Measurements from ENCODE around the gene CIDEC. TPM values are rescaled to one million over a fixed set of nuclear protein-coding genes. Genes with fewer than 3 reads are reported as not detected.

CIDEC gene
- total and polyA plus RNA-seq, 9 of the 15 experiments (the other 6 are each of a cell fraction or from before 2014, with no cell fraction given), result not detected

Small RNA genes lying within 50 kb of the gene (small RNA-seq; reads per million reads assigned to genes)
- not detected for gene RNU6-882P

Other genes with a start within 250 kb of the CIDEC start
Only the 7 nearest of the 18 such genes appear.
- 30.7 and 34.0 TPM in 2 replicates for gene TTLL3, start 70.0 kb downstream of the CIDEC start, total RNA-seq (2014; rRNA removed)
- gene TTLL3, start 70.0 kb downstream of the CIDEC start, total RNA-seq (2014; rRNA removed; fragmentation: Illumina TruSeq; extraction: Trizol), result 28.7 and 33.0 TPM in 2 replicates
- 31.6 and 33.2 TPM in 2 replicates for gene TTLL3, start 70.0 kb downstream of the CIDEC start, total RNA-seq (2015; rRNA removed; fragmentation: Illumina TruSeq; extraction: Trizol)
- 53.7 and 63.6 TPM in 2 replicates for gene TTLL3, start 70.0 kb downstream of the CIDEC start, total RNA-seq (2021)
- 95.8 and 120 TPM in 2 replicates for gene TTLL3, start 70.0 kb downstream of the CIDEC start, polyA plus RNA-seq (2011; rRNA removed)
- gene TTLL3, start 70.0 kb downstream of the CIDEC start, polyA plus RNA-seq (2014; fragmentation: Illumina TruSeq; extraction: Trizol), result 53.8 and 60.9 TPM in 2 replicates
- gene TTLL3, start 70.0 kb downstream of the CIDEC start, polyA plus RNA-seq (2014; fragmentation: Nextera tagmentation; extraction: Ambion mirVana), result 10 to 100 TPM in 1 of 2 experiments, 1 to 10 TPM in 1; 8.9 to 11.6 TPM
- 72.7 and 106 TPM in 2 replicates for gene TTLL3, start 70.0 kb downstream of the CIDEC start, polyA plus RNA-seq (2014; rRNA removed)
- 73.0 and 90.5 TPM in 2 replicates for gene RPUSD3, start 36.2 kb downstream of the CIDEC start, total RNA-seq (2014; rRNA removed)
- 44.3 and 55.8 TPM in 2 replicates for gene RPUSD3, start 36.2 kb downstream of the CIDEC start, total RNA-seq (2014; rRNA removed; fragmentation: Illumina TruSeq; extraction: Trizol)
- gene RPUSD3, start 36.2 kb downstream of the CIDEC start, total RNA-seq (2015; rRNA removed; fragmentation: Illumina TruSeq; extraction: Trizol), result 51.5 and 59.3 TPM in 2 replicates
- 99.0 and 100 TPM in 2 replicates for gene RPUSD3, start 36.2 kb downstream of the CIDEC start, total RNA-seq (2021)
- gene RPUSD3, start 36.2 kb downstream of the CIDEC start, polyA plus RNA-seq (2011; rRNA removed), result 56.1 and 104 TPM in 2 replicates
- 98.2 and 119 TPM in 2 replicates for gene RPUSD3, start 36.2 kb downstream of the CIDEC start, polyA plus RNA-seq (2014; fragmentation: Illumina TruSeq; extraction: Trizol)
- 10 to 100 TPM; 13.8 to 26.4 TPM for gene RPUSD3, start 36.2 kb downstream of the CIDEC start, polyA plus RNA-seq (2014; fragmentation: Nextera tagmentation; extraction: Ambion mirVana)
- gene RPUSD3, start 36.2 kb downstream of the CIDEC start, polyA plus RNA-seq (2014; rRNA removed), result 66.6 and 76.8 TPM in 2 replicates
- gene JAGN1, start 10.4 kb upstream of the CIDEC start, total RNA-seq (2014; rRNA removed), result 38.9 and 41.1 TPM in 2 replicates
- gene JAGN1, start 10.4 kb upstream of the CIDEC start, total RNA-seq (2014; rRNA removed; fragmentation: Illumina TruSeq; extraction: Trizol), result 40.3 and 42.4 TPM in 2 replicates
- gene JAGN1, start 10.4 kb upstream of the CIDEC start, total RNA-seq (2015; rRNA removed; fragmentation: Illumina TruSeq; extraction: Trizol), result 31.1 and 33.9 TPM in 2 replicates
- 57.2 and 58.8 TPM in 2 replicates for gene JAGN1, start 10.4 kb upstream of the CIDEC start, total RNA-seq (2021)
- 66.3 and 77.8 TPM in 2 replicates for gene JAGN1, start 10.4 kb upstream of the CIDEC start, polyA plus RNA-seq (2011; rRNA removed)
- gene JAGN1, start 10.4 kb upstream of the CIDEC start, polyA plus RNA-seq (2014; fragmentation: Illumina TruSeq; extraction: Trizol), result 52.3 and 62.6 TPM in 2 replicates
- 10 to 100 TPM; 31.6 to 33.3 TPM for gene JAGN1, start 10.4 kb upstream of the CIDEC start, polyA plus RNA-seq (2014; fragmentation: Nextera tagmentation; extraction: Ambion mirVana)
- gene JAGN1, start 10.4 kb upstream of the CIDEC start, polyA plus RNA-seq (2014; rRNA removed), result 49.8 and 54.6 TPM in 2 replicates
- gene IL17RE, start 22.6 kb upstream of the CIDEC start, total RNA-seq (2014; rRNA removed), result 0.20 TPM in 1 of 2 replicates, not detected in the other
- 0.48 and 0.51 TPM in 2 replicates for gene IL17RE, start 22.6 kb upstream of the CIDEC start, total RNA-seq (2014; rRNA removed; fragmentation: Illumina TruSeq; extraction: Trizol)
- 0.26 TPM in 1 of 2 replicates, not detected in the other for gene IL17RE, start 22.6 kb upstream of the CIDEC start, total RNA-seq (2015; rRNA removed; fragmentation: Illumina TruSeq; extraction: Trizol)
- gene IL17RE, start 22.6 kb upstream of the CIDEC start, total RNA-seq (2021), result 0.47 and 0.72 TPM in 2 replicates
- gene IL17RE, start 22.6 kb upstream of the CIDEC start, polyA plus RNA-seq (2011; rRNA removed), result 1.1 and 1.9 TPM in 2 replicates
- 0.39 and 0.73 TPM in 2 replicates for gene IL17RE, start 22.6 kb upstream of the CIDEC start, polyA plus RNA-seq (2014; fragmentation: Illumina TruSeq; extraction: Trizol)
- gene IL17RE, start 22.6 kb upstream of the CIDEC start, polyA plus RNA-seq (2014; fragmentation: Nextera tagmentation; extraction: Ambion mirVana), result not detected
- 0.23 and 0.32 TPM in 2 replicates for gene IL17RE, start 22.6 kb upstream of the CIDEC start, polyA plus RNA-seq (2014; rRNA removed)
- gene IL17RC, start 36.8 kb upstream of the CIDEC start, total RNA-seq (2014; rRNA removed), result 11.4 and 14.0 TPM in 2 replicates
- gene IL17RC, start 36.8 kb upstream of the CIDEC start, total RNA-seq (2014; rRNA removed; fragmentation: Illumina TruSeq; extraction: Trizol), result 2.8 and 3.5 TPM in 2 replicates
- 5.4 and 6.9 TPM in 2 replicates for gene IL17RC, start 36.8 kb upstream of the CIDEC start, total RNA-seq (2015; rRNA removed; fragmentation: Illumina TruSeq; extraction: Trizol)
- 11.4 and 12.3 TPM in 2 replicates for gene IL17RC, start 36.8 kb upstream of the CIDEC start, total RNA-seq (2021)
- gene IL17RC, start 36.8 kb upstream of the CIDEC start, polyA plus RNA-seq (2011; rRNA removed), result 7.3 and 12.5 TPM in 2 replicates
- gene IL17RC, start 36.8 kb upstream of the CIDEC start, polyA plus RNA-seq (2014; fragmentation: Illumina TruSeq; extraction: Trizol), result 6.3 and 11.5 TPM in 2 replicates
- gene IL17RC, start 36.8 kb upstream of the CIDEC start, polyA plus RNA-seq (2014; fragmentation: Nextera tagmentation; extraction: Ambion mirVana), result under 1 TPM in 1 of 2 experiments, not detected in 1; 0.15 TPM
- 7.5 and 7.7 TPM in 2 replicates for gene IL17RC, start 36.8 kb upstream of the CIDEC start, polyA plus RNA-seq (2014; rRNA removed)
- 17.2 and 17.7 TPM in 2 replicates for gene CRELD1, start 53.6 kb upstream of the CIDEC start, total RNA-seq (2014; rRNA removed)
- 6.1 and 10.2 TPM in 2 replicates for gene CRELD1, start 53.6 kb upstream of the CIDEC start, total RNA-seq (2014; rRNA removed; fragmentation: Illumina TruSeq; extraction: Trizol)
- gene CRELD1, start 53.6 kb upstream of the CIDEC start, total RNA-seq (2015; rRNA removed; fragmentation: Illumina TruSeq; extraction: Trizol), result 11.4 and 14.4 TPM in 2 replicates
- 16.7 and 17.3 TPM in 2 replicates for gene CRELD1, start 53.6 kb upstream of the CIDEC start, total RNA-seq (2021)
- gene CRELD1, start 53.6 kb upstream of the CIDEC start, polyA plus RNA-seq (2011; rRNA removed), result 25.8 and 47.7 TPM in 2 replicates
- 15.4 and 16.5 TPM in 2 replicates for gene CRELD1, start 53.6 kb upstream of the CIDEC start, polyA plus RNA-seq (2014; fragmentation: Illumina TruSeq; extraction: Trizol)
- 1 to 10 TPM; 3.3 to 5.6 TPM for gene CRELD1, start 53.6 kb upstream of the CIDEC start, polyA plus RNA-seq (2014; fragmentation: Nextera tagmentation; extraction: Ambion mirVana)
- gene CRELD1, start 53.6 kb upstream of the CIDEC start, polyA plus RNA-seq (2014; rRNA removed), result 24.5 and 30.1 TPM in 2 replicates
- gene PRRT3, start 72.2 kb upstream of the CIDEC start, total RNA-seq (2014; rRNA removed), result 0.36 and 0.65 TPM in 2 replicates
- 0.38 and 0.44 TPM in 2 replicates for gene PRRT3, start 72.2 kb upstream of the CIDEC start, total RNA-seq (2014; rRNA removed; fragmentation: Illumina TruSeq; extraction: Trizol)
- gene PRRT3, start 72.2 kb upstream of the CIDEC start, total RNA-seq (2015; rRNA removed; fragmentation: Illumina TruSeq; extraction: Trizol), result 0.72 and 1.3 TPM in 2 replicates
- gene PRRT3, start 72.2 kb upstream of the CIDEC start, total RNA-seq (2021), result 1.9 and 2.2 TPM in 2 replicates
- gene PRRT3, start 72.2 kb upstream of the CIDEC start, polyA plus RNA-seq (2011; rRNA removed), result 1.1 and 1.2 TPM in 2 replicates
- gene PRRT3, start 72.2 kb upstream of the CIDEC start, polyA plus RNA-seq (2014; fragmentation: Illumina TruSeq; extraction: Trizol), result 1.3 and 1.4 TPM in 2 replicates
- gene PRRT3, start 72.2 kb upstream of the CIDEC start, polyA plus RNA-seq (2014; fragmentation: Nextera tagmentation; extraction: Ambion mirVana), result under 1 TPM; 0.06 TPM
- 1.7 and 2.8 TPM in 2 replicates for gene PRRT3, start 72.2 kb upstream of the CIDEC start, polyA plus RNA-seq (2014; rRNA removed)